ENCODE measurements around the gene LIPG.

LIPG gene

DNA sequence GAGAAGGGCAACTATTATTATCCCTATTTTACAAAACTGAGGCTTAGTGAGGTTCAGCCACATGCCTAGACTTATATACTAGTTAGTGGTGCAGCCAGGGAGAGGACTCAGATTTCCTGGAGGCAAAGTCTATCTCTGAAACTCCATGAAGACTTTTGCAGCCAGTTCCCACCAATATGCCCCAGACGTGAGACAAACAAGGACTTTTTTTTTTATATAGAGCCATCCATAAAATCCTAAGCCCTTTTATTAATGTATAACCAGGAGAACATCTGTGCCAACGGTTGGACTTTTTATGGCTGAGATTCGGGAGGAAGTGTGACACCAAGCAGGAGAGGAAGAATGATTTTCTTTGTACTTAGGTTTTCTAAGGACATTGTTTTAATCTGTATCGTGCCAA lies 29.9 kb downstream of the LIPG start:
- TF ChIP-seq, protein P1, sequence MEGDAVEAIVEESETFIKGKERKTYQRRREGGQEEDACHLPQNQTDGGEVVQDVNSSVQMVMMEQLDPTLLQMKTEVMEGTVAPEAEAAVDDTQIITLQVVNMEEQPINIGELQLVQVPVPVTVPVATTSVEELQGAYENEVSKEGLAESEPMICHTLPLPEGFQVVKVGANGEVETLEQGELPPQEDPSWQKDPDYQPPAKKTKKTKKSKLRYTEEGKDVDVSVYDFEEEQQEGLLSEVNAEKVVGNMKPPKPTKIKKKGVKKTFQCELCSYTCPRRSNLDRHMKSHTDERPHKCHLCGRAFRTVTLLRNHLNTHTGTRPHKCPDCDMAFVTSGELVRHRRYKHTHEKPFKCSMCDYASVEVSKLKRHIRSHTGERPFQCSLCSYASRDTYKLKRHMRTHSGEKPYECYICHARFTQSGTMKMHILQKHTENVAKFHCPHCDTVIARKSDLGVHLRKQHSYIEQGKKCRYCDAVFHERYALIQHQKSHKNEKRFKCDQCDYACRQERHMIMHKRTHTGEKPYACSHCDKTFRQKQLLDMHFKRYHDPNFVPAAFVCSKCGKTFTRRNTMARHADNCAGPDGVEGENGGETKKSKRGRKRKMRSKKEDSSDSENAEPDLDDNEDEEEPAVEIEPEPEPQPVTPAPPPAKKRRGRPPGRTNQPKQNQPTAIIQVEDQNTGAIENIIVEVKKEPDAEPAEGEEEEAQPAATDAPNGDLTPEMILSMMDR (conservative IDR thresholded peaks at IDR 0.05; ENCODE audit: low read depth, low read length): no peak
- DNase-seq (ENCODE audit: low read depth): no peak
- no peak overlapping the region for H3K4me3 ChIP-seq (ENCODE audit: low read length)

DNA sequence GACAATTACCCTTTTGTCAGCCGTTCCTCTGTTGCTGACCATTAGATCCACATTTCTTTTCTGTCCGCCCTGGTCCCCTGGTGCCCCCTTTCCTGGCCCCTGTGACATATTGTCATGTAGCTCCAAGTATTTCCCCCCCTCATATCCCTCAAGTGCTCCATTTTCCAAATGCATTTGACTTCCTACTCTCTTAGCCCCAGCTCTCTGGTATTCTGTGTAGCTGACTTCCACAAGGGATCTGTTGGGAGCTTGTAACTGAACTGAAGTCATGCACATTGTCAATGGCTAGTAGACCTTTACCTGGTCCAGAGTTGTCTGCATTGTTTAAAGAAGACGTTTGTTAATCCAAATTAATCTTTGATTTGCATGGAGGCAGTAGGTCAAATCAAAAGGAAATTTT lies 34.8 kb downstream of the LIPG start:
- TF ChIP-seq, protein P1 (conservative IDR thresholded peaks at IDR 0.05; ENCODE audit: low read depth, low read length): no peak
- no peak for DNase-seq (ENCODE audit: low read depth)
- no peak overlapping the region for H3K4me3 ChIP-seq (ENCODE audit: low read length)

DNA sequence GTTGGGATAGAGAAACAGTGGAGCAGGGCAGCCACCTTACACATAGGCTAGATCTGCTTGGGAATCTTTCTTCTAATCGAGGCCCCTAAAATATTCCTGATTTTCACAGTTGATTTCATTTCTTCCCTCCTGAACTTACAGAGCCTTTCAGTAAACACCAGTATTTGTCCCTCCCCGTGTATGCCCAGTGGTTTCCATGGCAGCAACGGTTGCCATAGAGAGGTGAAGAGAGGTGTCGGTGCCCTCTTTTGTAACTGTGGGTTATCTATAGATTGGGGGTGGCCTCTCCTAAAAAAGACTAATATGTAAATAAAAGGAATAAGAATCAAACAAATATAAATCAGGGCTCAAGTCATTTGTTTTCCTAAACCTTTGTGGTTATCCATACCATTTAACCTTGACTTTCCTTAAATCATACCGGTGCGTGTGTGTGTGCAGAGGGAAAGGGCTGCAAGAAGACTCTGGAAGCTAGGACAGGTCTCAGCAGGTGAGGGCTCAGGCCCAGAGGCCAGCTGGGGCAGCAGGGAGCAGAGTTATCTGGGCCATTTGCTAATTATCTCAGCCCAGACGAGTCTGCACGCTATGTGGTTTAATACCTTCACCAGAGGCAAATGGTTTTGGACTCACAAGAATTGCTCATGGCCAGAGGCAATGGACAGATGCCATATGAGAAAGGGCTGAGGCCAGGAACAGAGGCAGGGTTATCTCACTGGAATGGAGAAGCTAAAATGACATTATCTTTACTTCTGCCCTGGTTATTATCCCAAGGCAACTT lies 35.5 kb downstream of the LIPG start:
- TF ChIP-seq, protein P1 (conservative IDR thresholded peaks at IDR 0.05; ENCODE audit: low read depth, low read length): no peak
- no peak overlapping the region for H3K4me3 ChIP-seq (ENCODE audit: low read length)
- no peak for DNase-seq (ENCODE audit: low read depth)

DNA sequence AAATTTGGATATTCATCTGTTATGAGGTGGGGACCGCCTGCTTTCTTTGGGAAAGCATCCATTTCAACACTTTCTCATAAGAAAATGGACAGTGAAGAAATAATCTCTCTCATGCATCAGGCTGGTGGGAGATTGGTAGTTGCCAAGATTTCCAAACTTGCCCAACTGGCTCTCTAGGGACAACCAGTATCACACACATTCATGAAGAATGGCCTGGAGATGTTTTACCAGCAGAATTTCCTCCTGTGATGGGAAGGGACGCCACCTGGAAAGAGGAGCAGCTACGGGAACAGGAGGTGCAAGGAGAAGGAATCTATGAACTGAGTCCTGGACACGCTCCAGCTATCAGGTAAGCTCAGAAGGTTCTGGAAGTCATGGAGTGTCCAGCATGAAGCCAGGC lies 39.4 kb downstream of the LIPG start:
- TF ChIP-seq, protein P1 (conservative IDR thresholded peaks at IDR 0.05; ENCODE audit: low read depth, low read length): no peak
- H3K4me3 ChIP-seq (ENCODE audit: low read length): no peak overlapping the region
- DNase-seq (ENCODE audit: low read depth): no peak

DNA sequence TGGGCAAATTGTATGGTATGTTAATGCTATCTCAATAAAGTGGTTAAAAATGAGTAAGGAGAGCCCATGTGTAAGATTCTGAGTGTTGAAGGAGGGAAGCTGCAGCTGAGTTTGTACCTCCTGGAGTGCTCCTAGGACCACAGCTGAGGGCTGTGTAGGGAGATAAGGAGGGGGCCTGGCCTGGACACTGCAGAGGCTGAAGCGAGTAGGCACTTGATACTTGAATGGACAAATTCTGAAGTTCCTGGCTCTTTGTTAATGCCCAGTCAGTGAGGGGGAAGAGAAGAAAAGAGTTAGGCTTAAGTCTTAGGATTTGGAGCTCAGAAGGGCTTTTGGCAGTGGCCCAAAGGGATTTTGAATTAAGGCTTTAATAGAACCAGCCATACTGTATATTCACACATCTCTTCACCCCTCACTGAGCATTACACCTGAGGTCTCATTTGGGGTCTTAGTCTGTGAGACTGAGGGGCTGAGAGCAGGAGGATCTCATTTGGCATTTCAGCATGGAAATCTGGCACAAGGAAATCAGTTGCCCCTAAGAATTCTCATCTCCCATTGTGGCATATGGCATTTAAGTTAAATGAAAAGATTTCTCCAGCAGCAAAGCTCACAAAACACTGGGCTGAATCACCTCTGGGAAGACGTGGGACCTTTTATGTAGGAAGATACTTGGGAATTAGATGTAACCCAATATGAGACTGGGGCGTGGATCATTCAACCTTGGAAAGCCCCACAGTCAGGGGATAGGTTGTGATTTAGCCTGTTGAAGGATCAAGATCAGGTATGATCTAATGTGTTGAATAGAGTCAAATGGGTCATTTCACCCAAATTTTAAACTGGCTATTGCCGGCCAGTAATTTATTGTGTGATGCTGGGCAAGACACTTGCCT lies 46.8 kb downstream of the LIPG start:
- no peak overlapping the region for H3K4me3 ChIP-seq (ENCODE audit: low read length)
- TF ChIP-seq, protein P1 (conservative IDR thresholded peaks at IDR 0.05; ENCODE audit: low read depth, low read length): no peak
- DNase-seq (ENCODE audit: low read depth): no peak

DNA sequence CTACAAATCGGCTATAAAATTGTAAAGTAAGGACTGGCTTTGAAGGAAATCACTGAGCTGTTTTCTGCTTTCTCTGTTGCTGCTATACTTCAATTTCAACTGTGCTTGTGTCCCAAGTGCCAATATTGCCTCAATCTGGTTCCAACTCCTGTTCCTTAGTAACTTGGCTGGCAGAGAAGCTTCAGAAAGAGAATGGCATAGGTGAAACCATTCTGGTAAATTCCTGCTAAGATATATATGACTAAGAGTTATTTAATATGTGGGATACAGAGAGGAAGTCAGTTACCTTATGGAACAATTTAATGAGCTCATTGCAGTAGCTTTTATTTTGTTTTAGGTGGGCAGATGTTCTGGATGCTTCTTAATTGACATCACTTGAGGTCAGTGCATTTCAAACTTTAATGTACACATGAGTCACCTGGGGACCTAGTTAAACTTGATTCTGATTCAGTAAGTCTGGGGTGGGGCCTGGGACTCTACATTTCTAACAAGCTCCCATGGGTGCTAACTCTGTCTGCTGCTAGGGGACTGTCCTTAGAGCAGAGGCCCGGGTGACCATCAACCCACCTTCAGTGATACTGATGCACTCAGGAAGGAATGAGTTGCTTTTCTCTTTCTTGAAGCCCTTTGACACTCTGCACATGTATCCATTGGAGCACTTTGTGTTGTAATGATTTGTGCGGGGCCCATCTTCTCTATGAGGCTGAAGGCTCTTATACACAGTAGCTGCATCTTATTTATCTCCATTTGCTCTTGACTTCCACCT lies 47.6 kb downstream of the LIPG start:
- H3K4me3 ChIP-seq (ENCODE audit: low read length): no peak overlapping the region
- DNase-seq (ENCODE audit: low read depth): no peak
- TF ChIP-seq, protein P1 (conservative IDR thresholded peaks at IDR 0.05; ENCODE audit: low read depth, low read length): no peak

All from retinal pigment epithelial cell (primary cell).